Smooth muscle cell (in vitro differentiated cells): ENCODE data around the gene PDZD4. TPM values are rescaled to one million over a fixed set of nuclear protein-coding genes. Genes with fewer than 3 reads are reported as not detected.

Experiments used
- DNase-seq: peaks from one replicate; lab custom pipeline; 2025; ENCODE audit not compliant: unreplicated experiment; lab: John Stamatoyannopoulos, UW
- H2AFZ ChIP-seq: fragments of 200-600 bp; sonication (generic); 2 replicates; pipeline ENCODE4 v1.6.0; 2016; ENCODE audit warnings: antibody characterized with exemption, low read depth, mild to moderate bottlenecking
- H3F3A ChIP-seq: fragments of 200-600 bp; sonication (generic); 2 replicates; pipeline ENCODE4 v1.6.0; 2017; ENCODE audit warnings: antibody characterized with exemption, low read depth
- H3K27ac ChIP-seq: fragments of 200-600 bp; sonication (generic); 2 replicates; pipeline ENCODE4 v1.5.1; 2016; ENCODE audit warnings: low read depth, mild to moderate bottlenecking
- H3K27me3 ChIP-seq: fragments of 200-600 bp; sonication (generic); 2 replicates; pipeline ENCODE4 v1.6.1; 2016; ENCODE audit warnings: low read depth, mild to moderate bottlenecking
- H3K36me3 ChIP-seq: fragments of 200-600 bp; sonication (generic); 2 replicates; pipeline ENCODE4 v1.5.1; 2016; ENCODE audit warnings: low read depth
- H3K4me1 ChIP-seq: fragments of 200-600 bp; sonication (generic); 2 replicates; pipeline ENCODE4 v1.5.1; 2016; ENCODE audit warnings: low read depth
- H3K4me2 ChIP-seq: fragments of 200-600 bp; sonication (generic); 2 replicates; pipeline ENCODE4 v1.6.0; 2016; ENCODE audit warnings: mild to moderate bottlenecking
- H3K4me3 ChIP-seq: fragments of 200-600 bp; sonication (generic); 2 replicates; pipeline ENCODE4 v1.5.1; 2016; ENCODE audit warnings: mild to moderate bottlenecking
- H3K79me2 ChIP-seq: fragments of 200-600 bp; sonication (generic); 2 replicates; pipeline ENCODE4 v1.6.0; 2016; ENCODE audit warnings: low read depth, mild to moderate bottlenecking
- H3K9ac ChIP-seq: fragments of 200-600 bp; sonication (generic); 2 replicates; pipeline ENCODE4 v1.6.0; 2016; ENCODE audit warnings: low read depth
- H3K9me3 ChIP-seq: fragments of 200-600 bp; sonication (generic); replicated peaks from 2 replicates; pipeline ENCODE4 v1.5.1; 2016; ENCODE audit warnings: low read depth
- H4K20me1 ChIP-seq: fragments of 200-600 bp; sonication (generic); 2 replicates; pipeline ENCODE4 v1.6.0; 2016; ENCODE audit warnings: low read depth
- CTCF ChIP-seq: fragments of 200-600 bp; sonication (generic); IDR thresholded peaks from 2 replicates; pipeline ENCODE4 v1.5.1; 2017; ENCODE audit warnings: borderline replicate concordance, mild to moderate bottlenecking, antibody characterized with exemption; ENCODE audit not compliant: insufficient read depth, poor library complexity, severe bottlenecking
- WGBS: methylation state at CpG from one replicate; pipeline ENCODE4 v1.1.7; 2016; ENCODE audit warnings: low lambda C conversion rate; 5-methylcytosine and 5-hydroxymethylcytosine counted together
- polyA plus RNA-seq: library from polyadenylated mRNA; unstranded; fragments of >200 nt; fragmentation: Nextera tagmentation; extraction: Ambion mirVana; gene quantifications from 2 replicates; pipeline ENCODE4 v1.2.1, GENCODE V29; 2016
- total RNA-seq: library from RNA; depleted of rRNA; stranded (reverse); fragments of >200 nt; gene quantifications from 2 replicates; pipeline ENCODE4 v1.2.3, GENCODE V29; 2014

PDZD4 gene
- total and polyA plus RNA-seq, 2 experiments from 2014 or later, result 2.3 to 3.1 TPM

DNA sequence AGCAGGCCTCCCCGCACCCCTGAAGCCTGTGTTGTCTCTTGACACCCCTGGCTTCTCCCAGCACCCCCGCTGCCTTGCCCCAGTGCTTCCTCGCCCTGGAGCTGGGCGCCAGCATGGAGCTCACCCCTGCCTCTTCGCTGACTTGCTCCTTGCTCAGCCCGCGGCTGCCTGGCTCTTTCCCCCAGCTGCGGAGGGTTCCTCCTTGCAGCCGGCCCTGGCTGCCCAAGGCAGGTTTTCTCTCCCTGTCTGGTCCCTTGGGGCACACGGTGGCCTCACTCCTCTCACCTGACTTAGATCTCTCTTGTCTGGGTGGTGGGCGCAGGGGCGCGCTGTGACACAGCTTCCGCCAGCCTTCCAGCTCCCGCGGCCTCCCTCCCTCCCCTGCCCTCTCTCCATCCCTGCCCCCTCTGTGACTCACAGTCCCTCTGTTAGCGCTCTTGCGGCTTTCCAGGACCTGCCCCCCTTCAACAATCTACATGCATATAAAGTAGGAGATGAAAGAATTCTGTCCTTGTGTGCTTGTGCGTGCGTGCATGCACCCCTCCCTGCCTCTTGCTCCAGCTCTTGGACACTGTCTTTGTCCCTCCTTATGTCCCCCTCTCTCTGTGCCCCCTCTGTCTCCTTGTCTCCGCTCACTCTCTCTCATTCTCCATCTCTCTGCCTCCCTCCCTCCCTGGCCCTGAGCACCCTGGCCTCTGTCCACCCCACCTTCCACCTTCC, 64.1 kb downstream of the PDZD4 start:
- no peak for DNase-seq
- TF ChIP-seq CTCF, result no peak
- H3K27ac ChIP-seq, result peak overlapping the region; percentile 73
- no peaks in the 10 kb centered on the region for H3K4me1 ChIP-seq
- peak overlapping the region; percentile 38 for H3K4me3 ChIP-seq
- peak overlapping the region; percentile 47 for H3K9ac ChIP-seq
- no peaks in the 10 kb centered on the region for H3F3A ChIP-seq
- H3K36me3 ChIP-seq, result no peaks in the 10 kb centered on the region
- H3K4me2 ChIP-seq, result peak overlapping the region; percentile 87
- no peaks in the 10 kb centered on the region for H4K20me1 ChIP-seq
- H2AFZ ChIP-seq, result no peak overlapping the region
- H3K79me2 ChIP-seq, result no peaks in the 10 kb centered on the region
- H3K27me3 ChIP-seq, result no peaks in the 10 kb centered on the region
- H3K9me3 ChIP-seq, result no peaks in the 10 kb centered on the region
- WGBS, result 59% methylated on average over 14 of the region's 21 CpGs

DNA sequence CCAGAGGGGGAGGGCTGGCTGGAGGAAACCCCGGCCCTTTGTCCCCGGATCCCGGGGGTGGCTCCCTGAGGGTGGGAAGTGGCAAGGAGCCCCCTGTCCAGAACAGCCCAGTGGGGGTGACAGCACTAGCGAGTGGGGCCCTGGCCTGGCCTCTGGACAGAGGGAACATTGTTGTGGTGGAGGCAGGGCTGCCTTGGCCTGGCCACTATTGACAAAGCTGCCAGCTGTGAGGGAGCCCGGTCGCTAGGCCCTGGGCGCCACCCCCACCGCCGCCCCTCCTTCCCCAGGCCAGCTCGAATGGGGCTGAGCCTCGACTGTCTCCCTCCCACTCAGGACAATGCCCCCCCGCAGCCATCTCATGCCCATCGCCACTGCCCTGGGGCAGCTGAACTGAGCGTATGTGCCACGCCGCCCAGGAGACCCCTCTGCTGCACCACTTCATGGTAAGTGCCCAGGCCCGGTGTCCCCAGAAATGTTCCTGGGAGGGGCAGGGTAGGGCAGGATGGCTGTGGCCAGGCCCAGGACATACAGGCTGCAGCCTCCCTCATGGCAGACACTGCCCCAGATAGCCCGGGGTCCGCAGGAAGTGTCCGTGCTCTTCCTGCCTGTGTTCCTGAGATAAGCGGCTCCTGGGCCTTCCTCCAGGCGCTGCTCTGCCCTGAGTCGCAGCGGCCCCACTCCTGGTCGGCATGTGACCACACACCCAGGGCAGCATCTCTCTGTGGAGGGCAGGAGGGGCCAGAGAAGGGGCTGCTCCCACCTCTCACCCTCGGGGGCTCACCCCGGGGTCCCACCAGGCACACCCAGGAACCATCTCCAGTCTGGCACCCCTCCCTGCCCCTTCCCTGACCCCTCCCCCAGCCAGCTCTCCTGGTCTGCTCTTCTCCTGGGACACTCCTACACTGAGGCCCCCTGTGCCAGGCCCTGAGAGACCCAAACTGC, 64.9 kb downstream of the PDZD4 start:
- Histone ChIP-seq H3K9me3 (no peaks in the 10 kb centered on the region), H3K36me3 (no peaks in the 10 kb centered on the region), H3K4me2 (peak overlapping the region; percentile 87), H3F3A (no peaks in the 10 kb centered on the region), H3K27ac (peak overlapping the region; percentile 73), H3K27me3 (no peaks in the 10 kb centered on the region), H3K4me1 (no peaks in the 10 kb centered on the region), H3K9ac (peak overlapping the region; percentile 47), H2AFZ (no peak overlapping the region), H3K79me2 (no peaks in the 10 kb centered on the region), H3K4me3 (peak overlapping the region; percentile 38), H4K20me1 (no peaks in the 10 kb centered on the region)
- TF ChIP-seq CTCF, result no peak
- WGBS, result 68% methylated on average over 17 of the region's 27 CpGs
- DNase-seq, result no peak

DNA sequence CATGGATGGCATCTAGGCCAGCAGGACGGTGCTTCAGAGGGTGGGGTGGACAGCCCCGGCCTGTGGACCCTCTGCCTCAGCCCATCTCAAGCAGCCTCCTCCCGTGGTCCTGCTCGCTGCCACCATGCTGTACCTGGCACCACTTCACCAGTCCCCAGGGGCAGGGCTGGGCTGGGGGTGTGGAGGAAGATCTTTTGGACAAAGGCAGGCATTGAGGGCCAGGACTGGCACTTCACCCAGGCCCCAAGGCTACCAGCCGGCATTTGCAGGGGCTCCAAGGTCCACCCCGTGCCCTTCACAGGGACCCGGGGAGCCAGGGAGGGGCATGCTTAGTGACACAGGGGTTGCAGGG, 65.6 kb downstream of the PDZD4 start:
- no peaks in the 10 kb centered on the region for H3K36me3 ChIP-seq
- no peak overlapping the region for H3K4me3 ChIP-seq
- no peak overlapping the region for H3K27ac ChIP-seq
- H3F3A ChIP-seq, result no peaks in the 10 kb centered on the region
- TF ChIP-seq CTCF, result no peak
- 94% methylated on average over 7 of the region's 7 CpGs for whole genome bisulfite sequencing
- no peaks in the 10 kb centered on the region for H3K4me1 ChIP-seq
- H3K4me2 ChIP-seq, result no peak overlapping the region
- no peaks in the 10 kb centered on the region for H3K27me3 ChIP-seq
- no peak overlapping the region for H3K9ac ChIP-seq
- no peaks in the 10 kb centered on the region for H3K9me3 ChIP-seq
- H3K79me2 ChIP-seq, result no peaks in the 10 kb centered on the region
- H4K20me1 ChIP-seq, result no peaks in the 10 kb centered on the region
- H2AFZ ChIP-seq, result no peak overlapping the region
- no peak for DNase-seq
